ENCODE data around the gene SPECC1.
"Not testable (repeated sequence)": the region's sequence is repeated elsewhere in the genome, so short reads cannot be mapped to it uniquely, and the experiment has no call there.

The SPECC1 gene

GRCh38 chr17:20074489-20074888, 65.3 kb downstream of the SPECC1 start:
- H3K4me1 ChIP-seq, result peaks cover 0 to 75% (median 17%) of the 10 kb centered on the region in 4 donors
- H3K4me3 ChIP-seq, result peak overlapping the region; percentile 37 to 45
- peak overlapping the region; percentile 59 to 77 for H3K27ac ChIP-seq
- no peak for TF ChIP-seq CTCF (IDR thresholded peaks at IDR 0.05)
- DNase-seq, result no peak
- H3K27me3 ChIP-seq, result no peaks in the 10 kb centered on the region
- no peaks in the 10 kb centered on the region for H3K36me3 ChIP-seq
- intact Hi-C loops (cut with DNase I; ENCODE audit: low total_unique reads), result no loop called here
- H3K9me3 ChIP-seq, result no peaks in the 10 kb centered on the region

- DNase-seq; intact Hi-C loops (cut with DNase I; ENCODE audit: low total_unique reads); H3K9me3 ChIP-seq; H3K36me3 ChIP-seq; H3K27me3 ChIP-seq: not testable (repeated sequence)
- Histone ChIP-seq H3K4me1 (peaks cover 0 to 75% (median 17%) of the 10 kb centered on the region in 4 donors), H3K27ac (peak overlapping the region; percentile 63 to 77), H3K4me3 (peak overlapping the region in 1 of 2 donors; percentile 15)
Measured at GRCh38 chr17:20076137-20076536, 67.0 kb downstream of the SPECC1 start.

GRCh38 chr17:20077978-20078685, 69.0 kb downstream of the SPECC1 start:
- H3K4me3 ChIP-seq, result no peak overlapping the region
- intact Hi-C loops (cut with DNase I; ENCODE audit: low total_unique reads), result no loop called here
- no peaks in the 10 kb centered on the region for H3K27me3 ChIP-seq
- peak overlapping the region in 1 of 2 donors; percentile 9 for H3K27ac ChIP-seq
- no peak for DNase-seq
- no peak for TF ChIP-seq CTCF (IDR thresholded peaks at IDR 0.05)
- peaks cover 0 to 62% (median 11%) of the 10 kb centered on the region in 4 donors for H3K4me1 ChIP-seq
- no peaks in the 10 kb centered on the region for H3K9me3 ChIP-seq
- no peaks in the 10 kb centered on the region for H3K36me3 ChIP-seq

- intact Hi-C loops (cut with DNase I; ENCODE audit: low total_unique reads), result no loop called here
- no peak overlapping the region for H3K4me3 ChIP-seq
- H3K4me1 ChIP-seq, result peaks cover 0 to 59% (median 4%) of the 10 kb centered on the region in 4 donors
- DNase-seq, result no peak
- no peaks in the 10 kb centered on the region for H3K36me3 ChIP-seq
- H3K27me3 ChIP-seq, result no peaks in the 10 kb centered on the region
- H3K27ac ChIP-seq, result no peak overlapping the region
- no peaks in the 10 kb centered on the region for H3K9me3 ChIP-seq
- TF ChIP-seq CTCF (IDR thresholded peaks at IDR 0.05), result no peak
Measured at GRCh38 chr17:20080513-20080912, 71.4 kb downstream of the SPECC1 start.

GRCh38 chr17:20083156-20083859, 74.1 kb downstream of the SPECC1 start:
- no peaks in the 10 kb centered on the region for H3K36me3 ChIP-seq
- intact Hi-C loops (cut with DNase I; ENCODE audit: low total_unique reads), result no loop called here
- no peak for DNase-seq
- H3K9me3 ChIP-seq, result no peaks in the 10 kb centered on the region
- H3K27me3 ChIP-seq, result no peaks in the 10 kb centered on the region
- H3K27ac ChIP-seq, result no peak overlapping the region
- peaks cover 0 to 54% (median 0%) of the 10 kb centered on the region in 4 donors for H3K4me1 ChIP-seq
- H3K4me3 ChIP-seq, result no peak overlapping the region
- TF ChIP-seq CTCF (IDR thresholded peaks at IDR 0.05), result no peak

- intact Hi-C loops (cut with DNase I; ENCODE audit: low total_unique reads), result no loop called here
- H3K4me3 ChIP-seq, result no peak overlapping the region
- no peak for TF ChIP-seq CTCF (IDR thresholded peaks at IDR 0.05)
- no peaks in the 10 kb centered on the region for H3K9me3 ChIP-seq
- no peaks in the 10 kb centered on the region for H3K36me3 ChIP-seq
- no peak for DNase-seq
- no peaks in the 10 kb centered on the region for H3K27me3 ChIP-seq
- H3K4me1 ChIP-seq, result peaks cover 0 to 48% (median 0%) of the 10 kb centered on the region in 4 donors
- H3K27ac ChIP-seq, result peak overlapping the region in 1 of 2 donors; percentile 44
Measured at GRCh38 chr17:20084621-20085282, 75.6 kb downstream of the SPECC1 start.
